Smooth muscle cell of the pulmonary artery (primary cell): Measurements from ENCODE around the gene TUFT1. TPM values are rescaled to one million over a fixed set of nuclear protein-coding genes. Genes with fewer than 3 reads are reported as not detected.

Experiments used
- total RNA-seq: library from RNA; depleted of rRNA; stranded (reverse); fragments of >200 nt; gene quantifications from 2 replicates; pipeline ENCODE4 v1.2.3, GENCODE V29; 2014

Gene TUFT1, protein sequence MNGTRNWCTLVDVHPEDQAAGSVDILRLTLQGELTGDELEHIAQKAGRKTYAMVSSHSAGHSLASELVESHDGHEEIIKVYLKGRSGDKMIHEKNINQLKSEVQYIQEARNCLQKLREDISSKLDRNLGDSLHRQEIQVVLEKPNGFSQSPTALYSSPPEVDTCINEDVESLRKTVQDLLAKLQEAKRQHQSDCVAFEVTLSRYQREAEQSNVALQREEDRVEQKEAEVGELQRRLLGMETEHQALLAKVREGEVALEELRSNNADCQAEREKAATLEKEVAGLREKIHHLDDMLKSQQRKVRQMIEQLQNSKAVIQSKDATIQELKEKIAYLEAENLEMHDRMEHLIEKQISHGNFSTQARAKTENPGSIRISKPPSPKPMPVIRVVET
- total RNA-seq: 3.5 and 10.5 TPM in 2 replicates

DNA sequence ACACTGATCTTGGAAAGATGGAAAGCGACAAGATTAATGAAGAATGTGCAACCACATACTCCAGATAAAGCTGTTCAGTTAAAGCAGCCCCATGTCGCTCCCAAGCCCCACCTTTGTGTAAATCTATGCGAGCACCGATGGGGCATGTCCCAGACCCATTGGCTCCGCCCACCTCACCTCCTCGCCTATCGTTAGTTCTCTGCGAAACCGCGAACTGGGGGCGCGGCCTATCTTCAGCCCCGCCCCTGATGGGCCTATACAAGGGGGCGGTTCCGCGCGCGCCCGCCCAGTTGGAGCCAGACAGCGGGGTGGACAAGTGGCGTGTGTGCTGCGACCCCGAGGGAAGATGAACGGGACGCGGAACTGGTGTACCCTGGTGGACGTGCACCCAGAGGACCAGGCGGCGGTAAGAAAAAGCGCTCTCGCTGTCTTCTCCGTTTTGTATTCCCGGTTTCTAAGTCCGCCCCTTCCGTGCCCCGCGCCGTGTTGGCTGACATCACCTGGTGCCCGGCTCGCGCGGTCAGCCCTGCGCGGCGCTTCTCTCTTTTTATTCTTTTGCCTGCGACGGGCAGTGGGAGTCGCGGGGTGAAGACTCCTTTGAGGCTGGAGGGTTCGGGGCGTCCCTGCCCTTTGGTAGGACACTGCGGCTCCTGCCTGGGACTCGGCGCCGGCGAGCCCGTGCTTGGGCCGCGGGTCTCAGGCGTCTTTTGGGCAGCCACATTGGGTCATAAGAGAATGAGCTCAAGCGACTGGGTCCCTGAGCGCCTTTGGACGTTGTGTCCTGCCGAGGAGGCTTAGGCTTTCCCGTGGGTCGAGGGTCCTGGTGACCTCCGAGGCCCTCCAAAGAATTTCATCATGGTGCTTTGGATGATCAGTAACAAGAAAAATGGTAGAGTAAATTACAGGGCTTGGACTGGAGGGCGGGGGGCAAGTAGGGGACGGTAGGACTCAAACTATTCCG lies at the start of gene TUFT1:
Gene TUFT1 (plus strand): TSS at position 289 of the 961 bp plus-strand sequence. CDS start 58 bp downstream, at position 347.

DNA sequence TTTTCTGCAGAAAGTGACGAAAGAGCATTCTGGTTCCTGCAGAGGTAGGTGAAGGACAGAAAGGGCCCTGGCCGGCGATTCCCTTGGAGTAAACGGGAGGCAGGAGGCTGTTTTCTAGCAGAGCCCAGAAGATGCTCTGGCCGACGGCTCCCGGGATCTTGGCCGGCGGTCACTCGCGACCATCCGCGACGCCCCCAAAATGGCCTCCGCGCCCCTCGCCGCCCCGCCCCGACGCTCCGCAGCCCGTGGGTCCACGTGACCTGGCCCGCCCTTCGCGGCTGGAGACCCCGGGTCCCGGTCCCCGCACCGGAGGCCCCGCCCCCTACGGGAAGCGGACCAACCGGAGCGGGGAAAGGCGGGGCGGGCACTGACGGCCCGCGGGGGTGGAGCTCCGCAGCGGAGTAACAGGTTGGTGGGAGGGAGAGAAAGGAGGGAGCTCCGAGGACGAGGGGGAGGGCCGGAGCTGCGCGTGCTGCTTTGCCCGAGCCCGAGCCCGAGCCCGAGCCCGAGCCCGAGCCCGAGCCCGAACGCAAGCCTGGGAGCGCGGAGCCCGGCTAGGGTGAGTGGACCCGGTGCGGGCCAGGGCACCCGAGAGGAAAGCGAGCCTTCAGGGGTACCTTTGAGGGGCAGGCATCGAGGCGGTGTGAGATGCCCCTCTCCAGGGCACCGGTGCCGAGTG lies 29.0 kb upstream of the TUFT1 start, which contains the start of gene CGN:
Gene CGN (plus strand): TSS at position 431 of the 679 bp plus-strand sequence. CDS start 7,133 bp downstream, outside the sequence.

DNA sequence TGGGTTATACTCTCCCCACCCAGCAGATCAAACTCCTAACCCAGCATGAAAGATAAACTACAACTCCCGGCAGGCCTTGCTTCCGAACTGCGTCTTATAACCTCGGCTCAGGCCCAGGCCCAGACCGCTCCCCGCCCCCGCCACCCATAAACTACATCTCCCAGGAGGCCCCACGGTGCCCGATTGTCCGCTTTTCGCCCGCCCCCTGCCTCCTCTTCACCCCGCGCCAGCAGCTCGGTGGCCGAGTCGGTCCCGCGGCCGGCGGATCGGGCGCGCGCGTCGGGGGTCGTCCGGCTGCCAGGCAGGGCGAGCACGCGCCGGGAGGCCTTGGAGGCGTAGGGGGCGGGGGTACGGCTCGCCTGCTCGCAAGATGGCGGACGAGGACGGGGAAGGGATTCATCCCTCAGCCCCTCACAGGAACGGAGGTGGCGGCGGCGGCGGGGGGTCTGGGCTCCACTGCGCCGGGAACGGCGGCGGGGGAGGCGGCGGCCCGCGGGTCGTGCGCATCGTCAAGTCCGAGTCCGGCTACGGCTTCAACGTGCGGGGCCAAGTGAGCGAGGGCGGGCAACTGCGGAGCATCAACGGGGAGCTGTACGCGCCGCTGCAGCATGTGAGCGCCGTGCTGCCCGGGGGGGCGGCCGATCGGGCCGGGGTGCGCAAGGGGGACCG lies 71.9 kb downstream of the TUFT1 start, which contains the start of gene SNX27:
Gene SNX27 (plus strand): TSS at position 219 of the 669 bp plus-strand sequence. CDS start 152 bp downstream, at position 371.

Other genes with a start within 250 kb of the TUFT1 start
- gene PI4KB, start 212.9 kb upstream of the TUFT1 start, total RNA-seq: 49.5 and 56.3 TPM in 2 replicates
- 29.0 and 31.7 TPM in 2 replicates for gene RFX5, start 193.1 kb upstream of the TUFT1 start, total RNA-seq
- 27.1 and 59.5 TPM in 2 replicates for gene SELENBP1, start 167.6 kb upstream of the TUFT1 start, total RNA-seq
- 233 and 243 TPM in 2 replicates for gene PSMB4, start 140.7 kb upstream of the TUFT1 start, total RNA-seq
- 27.8 and 37.4 TPM in 2 replicates for gene POGZ, start 80.8 kb upstream of the TUFT1 start, total RNA-seq
- gene CGN, start 28.9 kb upstream of the TUFT1 start, total RNA-seq: 0.13 TPM in 1 of 2 replicates, not detected in the other
- 31.5 and 36.0 TPM in 2 replicates for gene SNX27, start 71.7 kb downstream of the TUFT1 start, total RNA-seq
- gene CELF3, start 176.5 kb downstream of the TUFT1 start, total RNA-seq: not detected in 2 replicates
- gene RIIAD1, start 181.2 kb downstream of the TUFT1 start, total RNA-seq: not detected in 2 replicates
- gene MRPL9, start 223.2 kb downstream of the TUFT1 start, total RNA-seq: 36.1 and 41.5 TPM in 2 replicates